Mesendoderm (in vitro differentiated cells): ENCODE measurements around the gene ACTR6. TPM values are rescaled to one million over a fixed set of nuclear protein-coding genes. Genes with fewer than 3 reads are reported as not detected.

Source experiments
- DNase-seq: peaks from one replicate; pipeline ENCODE4 v3.0.0; 2013
- H2AK5ac ChIP-seq: 2 replicates; pipeline ENCODE4 v1.6.1; 2013; ENCODE audit warnings: low read length, inconsistent platforms
- H2BK120ac ChIP-seq: 2 replicates; pipeline ENCODE4 v1.6.1; 2013; ENCODE audit warnings: low read depth, mild to moderate bottlenecking, low read length, moderate library complexity, mixed read lengths
- H2BK15ac ChIP-seq: replicated peaks from 2 replicates; pipeline ENCODE4 v1.6.1; 2013; ENCODE audit warnings: low read depth, mild to moderate bottlenecking, moderate library complexity
- H2BK5ac ChIP-seq: 2 replicates; pipeline ENCODE4 v1.6.1; 2013; ENCODE audit warnings: low read length, inconsistent platforms
- H3K18ac ChIP-seq: 2 replicates; pipeline ENCODE4 v1.6.1; 2013; ENCODE audit warnings: mild to moderate bottlenecking, low read length, mixed read lengths
- H3K23ac ChIP-seq: one replicate; pipeline ENCODE4 v1.6.1; 2013; ENCODE audit warnings: low read length
- H3K27ac ChIP-seq: 2 replicates; pipeline ENCODE4 v1.5.1; 2013; ENCODE audit warnings: low read depth, mild to moderate bottlenecking, inconsistent platforms, low read length, moderate library complexity
- H3K27me3 ChIP-seq: 2 replicates; pipeline ENCODE4 v1.6.1; 2013; ENCODE audit warnings: low read length, control low read depth, mild to moderate bottlenecking, inconsistent platforms; ENCODE audit not compliant: insufficient read depth, poor library complexity
- H3K36me3 ChIP-seq: 2 replicates; pipeline ENCODE4 v1.6.1; 2013; ENCODE audit warnings: low read length, inconsistent platforms; ENCODE audit not compliant: control insufficient read depth, insufficient read depth
- H3K4ac ChIP-seq: one replicate; pipeline ENCODE4 v1.6.1; 2013; ENCODE audit warnings: low read depth, mild to moderate bottlenecking, low read length, moderate library complexity
- H3K4me1 ChIP-seq: 2 replicates; pipeline ENCODE4 v1.6.1; 2013; ENCODE audit warnings: low read depth, low read length, inconsistent platforms; ENCODE audit not compliant: control insufficient read depth
- H3K4me2 ChIP-seq: 2 replicates; pipeline ENCODE4 v1.6.1; 2013; ENCODE audit warnings: low read length
- H3K4me3 ChIP-seq: 2 replicates; pipeline ENCODE4 v1.5.1; 2013; ENCODE audit warnings: mild to moderate bottlenecking, low read length
- H3K56ac ChIP-seq: one replicate; pipeline ENCODE4 v1.6.1; 2013; ENCODE audit warnings: low read length
- H3K79me1 ChIP-seq: 2 replicates; pipeline ENCODE4 v1.6.1; 2013; ENCODE audit warnings: low read length, inconsistent platforms
- H3K79me2 ChIP-seq: 2 replicates; pipeline ENCODE4 v1.6.1; 2013; ENCODE audit warnings: mild to moderate bottlenecking, low read length; ENCODE audit not compliant: control insufficient read depth, insufficient read depth
- H3K9ac ChIP-seq: 2 replicates; pipeline ENCODE4 v1.6.1; 2013; ENCODE audit warnings: low read length, inconsistent platforms
- H4K5ac ChIP-seq: one replicate; pipeline ENCODE4 v1.6.1; 2013; ENCODE audit warnings: low read length
- H4K8ac ChIP-seq: one replicate; pipeline ENCODE4 v1.6.1; 2013; ENCODE audit warnings: low read depth, mild to moderate bottlenecking, control low read depth, low read length, moderate library complexity
- WGBS: extraction: QIAGEN DNeasy Blood & Tissue Kit; methylation state at CpG from one replicate; pipeline ENCODE4 v1.1.7; 2013; ENCODE audit warnings: low lambda C conversion rate, missing lambda C conversion rate; ENCODE audit not compliant: insufficient coverage; ENCODE audit errors: extremely low coverage; 5-methylcytosine and 5-hydroxymethylcytosine counted together
- polyA plus RNA-seq, 2 experiments: library from polyadenylated mRNA; stranded (reverse); fragments of 200-250 nt; gene quantifications; one replicate each; pipeline ENCODE4 v1.2.3, GENCODE V29; 2013

The ACTR6 gene
- polyA plus RNA-seq (2013, experiment 1 of 2): 20.5 TPM
- polyA plus RNA-seq (2013, experiment 2 of 2): 19.9 TPM

- Histone ChIP-seq H3K4me3 (peak within 1 kb of the TSS; percentile 84), H4K5ac (no peak within 1 kb of the TSS), H3K18ac (peak within 1 kb of the TSS; percentile 61), H3K56ac (peak within 1 kb of the TSS; percentile 89), H3K27ac (no peak within 1 kb of the TSS), H3K4ac (no peak within 1 kb of the TSS), H2AK5ac (no peak within 1 kb of the TSS), H2BK120ac (no peak within 1 kb of the TSS), H3K23ac (peak within 1 kb of the TSS; percentile 45), H2BK15ac (no peak within 1 kb of the TSS), H3K27me3 (no peaks in the 10 kb centered on the region), H3K4me1 (no peaks in the 10 kb centered on the region), H3K4me2 (peak within 1 kb of the TSS; percentile 84), H3K79me1 (no peaks in the 10 kb centered on the region), H3K9ac (peak within 1 kb of the TSS; percentile 84), H3K79me2 (peaks cover 5% of the 10 kb centered on the region), H3K36me3 (no peaks in the 10 kb centered on the region), H4K8ac (no peak within 1 kb of the TSS), H2BK5ac (no peak within 1 kb of the TSS)
- DNase-seq: peak; percentile 98
- no CpG with 5 or more reads among the region's 38 CpGs for WGBS
Observed at GRCh38 chr12:100200463-100201181, at the start of gene ACTR6. ACTR6 (plus strand) TSS chr12:100200815; CDS start chr12:100200852, 37 bp downstream.

DNA sequence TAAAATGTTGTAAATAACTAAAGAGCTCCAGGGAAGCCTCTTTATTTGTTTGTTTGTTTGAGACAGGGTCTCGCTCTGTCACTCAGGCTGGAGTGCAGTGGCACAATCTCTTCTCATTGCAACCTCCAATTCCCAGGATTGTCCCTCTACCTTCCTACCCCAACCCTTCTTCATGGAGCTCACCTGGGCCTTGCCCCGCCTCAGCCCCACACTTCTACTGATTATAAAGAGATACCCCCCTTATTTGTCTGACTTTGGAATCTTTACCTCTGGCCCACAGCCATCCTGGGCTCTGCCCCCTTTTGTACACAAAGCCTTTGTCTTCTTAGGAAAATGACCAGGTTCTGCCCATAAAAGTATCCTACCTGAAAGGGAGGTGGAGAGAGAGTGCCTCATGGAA, 48.8 kb upstream of the ACTR6 start:
- Histone ChIP-seq H3K27ac (no peak overlapping the region), H3K4ac (no peak overlapping the region)
- WGBS: no CpG with 5 or more reads among the region's 2 CpGs

DNA sequence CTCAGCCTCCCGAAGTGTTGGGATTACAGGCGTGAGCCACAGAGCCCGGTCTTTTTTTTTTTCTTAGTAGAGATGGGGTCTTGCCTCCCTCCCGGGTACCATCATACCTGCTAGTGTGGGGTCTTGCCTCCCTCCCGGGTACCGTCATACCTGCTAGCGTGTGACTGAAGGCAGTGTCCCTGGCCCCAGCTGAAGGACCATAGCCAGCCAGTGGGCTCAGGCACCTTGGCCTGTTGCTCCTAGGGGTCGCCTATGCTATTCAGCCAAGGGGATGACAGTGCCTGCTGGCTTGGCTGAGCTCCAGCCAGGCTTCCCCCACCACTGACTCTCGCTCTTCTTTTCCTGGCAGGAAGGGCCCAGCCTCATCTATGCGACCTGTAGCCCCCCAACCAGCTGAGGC, 47.5 kb upstream of the ACTR6 start:
- H3K4me3 ChIP-seq: no peak overlapping the region

More for the DNA sequence above, 48.8 kb upstream of the ACTR6 start:
- Histone ChIP-seq H3K36me3 (no peaks in the 10 kb centered on the region), H3K18ac (no peak overlapping the region), H3K56ac (no peak overlapping the region), H3K9ac (no peak overlapping the region), H2BK5ac (no peak overlapping the region), H3K4me2 (no peak overlapping the region), H3K4me3 (no peak overlapping the region), H3K27me3 (no peaks in the 10 kb centered on the region), H2BK120ac (no peak overlapping the region), H3K79me1 (no peaks in the 10 kb centered on the region), H4K5ac (no peak overlapping the region), H3K23ac (no peak overlapping the region), H2BK15ac (no peak overlapping the region), H3K4me1 (no peaks in the 10 kb centered on the region), H4K8ac (no peak overlapping the region), H2AK5ac (no peak overlapping the region), H3K79me2 (no peaks in the 10 kb centered on the region)
- no peak for DNase-seq

GRCh38 chr12:100154474-100155247, 46.0 kb upstream of the ACTR6 start:
- H3K27me3 ChIP-seq: no peaks in the 10 kb centered on the region
- H3K79me2 ChIP-seq: no peaks in the 10 kb centered on the region
- no peak overlapping the region for H2BK15ac ChIP-seq
- H4K8ac ChIP-seq: no peak overlapping the region
- H2BK120ac ChIP-seq: no peak overlapping the region
- H2AK5ac ChIP-seq: no peak overlapping the region
- no peaks in the 10 kb centered on the region for H3K4me1 ChIP-seq
- H3K4ac ChIP-seq: no peak overlapping the region
- peak overlapping the region; percentile 35 for H3K56ac ChIP-seq
- no peaks in the 10 kb centered on the region for H3K36me3 ChIP-seq
- no peak overlapping the region for H3K27ac ChIP-seq
- H4K5ac ChIP-seq: no peak overlapping the region
- no CpG with 5 or more reads among the region's 15 CpGs for WGBS
- no peaks in the 10 kb centered on the region for H3K79me1 ChIP-seq
- no peak overlapping the region for H3K4me2 ChIP-seq
- H3K23ac ChIP-seq: no peak overlapping the region
- peak; percentile 93 for DNase-seq
- H2BK5ac ChIP-seq: no peak overlapping the region
- no peak overlapping the region for H3K4me3 ChIP-seq
- H3K18ac ChIP-seq: no peak overlapping the region
- no peak overlapping the region for H3K9ac ChIP-seq

More for the DNA sequence above, 47.5 kb upstream of the ACTR6 start:
- no peak overlapping the region for H3K4ac ChIP-seq
- no peak for DNase-seq
- no peaks in the 10 kb centered on the region for H3K79me2 ChIP-seq
- H3K23ac ChIP-seq: no peak overlapping the region
- H3K18ac ChIP-seq: no peak overlapping the region
- H3K4me2 ChIP-seq: no peak overlapping the region
- no peaks in the 10 kb centered on the region for H3K27me3 ChIP-seq
- H3K27ac ChIP-seq: no peak overlapping the region
- H4K5ac ChIP-seq: no peak overlapping the region
- no peak overlapping the region for H2BK120ac ChIP-seq
- H3K56ac ChIP-seq: no peak overlapping the region
- H2AK5ac ChIP-seq: no peak overlapping the region
- H2BK15ac ChIP-seq: no peak overlapping the region
- no peak overlapping the region for H3K9ac ChIP-seq
- H3K4me1 ChIP-seq: no peaks in the 10 kb centered on the region
- H3K36me3 ChIP-seq: no peaks in the 10 kb centered on the region
- H4K8ac ChIP-seq: no peak overlapping the region
- H3K79me1 ChIP-seq: no peaks in the 10 kb centered on the region
- H2BK5ac ChIP-seq: no peak overlapping the region
- WGBS: no CpG with 5 or more reads among the region's 10 CpGs

DNA sequence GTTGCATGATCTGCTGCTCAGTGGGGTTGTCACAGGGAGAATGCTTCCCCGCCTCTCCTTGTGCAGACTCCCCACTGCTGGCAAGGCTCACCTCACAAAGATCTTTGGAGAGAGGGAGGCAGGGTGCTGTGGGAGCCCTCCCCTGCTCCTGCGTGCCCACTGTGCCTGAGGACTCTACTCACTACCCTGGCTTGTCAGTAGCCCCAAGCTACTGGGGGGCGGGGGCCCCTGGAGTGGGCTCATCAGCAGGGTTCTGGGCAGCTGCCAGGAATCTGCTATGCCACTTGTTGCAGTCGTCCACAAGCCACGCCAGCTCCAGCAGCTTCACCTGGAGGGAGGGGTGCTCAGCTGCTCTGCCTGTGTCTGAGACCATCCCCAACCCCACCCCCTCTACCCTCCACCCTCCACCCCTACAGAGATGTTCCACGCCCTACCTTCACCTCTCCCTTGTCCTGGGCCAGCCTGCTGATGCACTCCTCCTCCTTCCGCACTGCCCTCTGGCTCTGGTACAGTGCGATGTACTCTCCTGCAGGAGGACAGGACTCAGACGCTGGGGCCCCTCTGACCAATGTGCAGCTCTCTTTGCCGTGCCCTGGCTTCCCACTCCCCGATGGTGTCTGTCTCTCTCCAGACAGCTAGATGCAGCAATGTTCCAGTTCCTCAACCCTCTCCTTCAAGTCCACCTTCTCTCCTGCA, 43.7 kb upstream of the ACTR6 start:
- Histone ChIP-seq H3K18ac (no peak overlapping the region), H3K27ac (no peak overlapping the region), H4K8ac (no peak overlapping the region), H2BK15ac (no peak overlapping the region), H3K27me3 (no peaks in the 10 kb centered on the region), H3K79me2 (no peaks in the 10 kb centered on the region), H3K4me1 (no peaks in the 10 kb centered on the region), H2BK5ac (no peak overlapping the region), H4K5ac (no peak overlapping the region), H3K4me3 (no peak overlapping the region), H2AK5ac (no peak overlapping the region), H3K9ac (no peak overlapping the region), H3K56ac (no peak overlapping the region), H3K79me1 (no peaks in the 10 kb centered on the region), H3K23ac (no peak overlapping the region), H3K36me3 (no peaks in the 10 kb centered on the region), H3K4me2 (no peak overlapping the region), H3K4ac (no peak overlapping the region), H2BK120ac (no peak overlapping the region)
- DNase-seq: no peak
- WGBS: no CpG with 5 or more reads among the region's 11 CpGs
